ENCODE results near the gene HSPA5. TPM values are rescaled to one million over a fixed set of nuclear protein-coding genes. Genes with fewer than 3 reads are reported as not detected.
A peak's percentile ranks its signal among the peaks of the same experiment; 100 is the strongest.

HSPA5 gene
- total RNA-seq, 1 donor from 2014 or later = 282 TPM

DNA sequence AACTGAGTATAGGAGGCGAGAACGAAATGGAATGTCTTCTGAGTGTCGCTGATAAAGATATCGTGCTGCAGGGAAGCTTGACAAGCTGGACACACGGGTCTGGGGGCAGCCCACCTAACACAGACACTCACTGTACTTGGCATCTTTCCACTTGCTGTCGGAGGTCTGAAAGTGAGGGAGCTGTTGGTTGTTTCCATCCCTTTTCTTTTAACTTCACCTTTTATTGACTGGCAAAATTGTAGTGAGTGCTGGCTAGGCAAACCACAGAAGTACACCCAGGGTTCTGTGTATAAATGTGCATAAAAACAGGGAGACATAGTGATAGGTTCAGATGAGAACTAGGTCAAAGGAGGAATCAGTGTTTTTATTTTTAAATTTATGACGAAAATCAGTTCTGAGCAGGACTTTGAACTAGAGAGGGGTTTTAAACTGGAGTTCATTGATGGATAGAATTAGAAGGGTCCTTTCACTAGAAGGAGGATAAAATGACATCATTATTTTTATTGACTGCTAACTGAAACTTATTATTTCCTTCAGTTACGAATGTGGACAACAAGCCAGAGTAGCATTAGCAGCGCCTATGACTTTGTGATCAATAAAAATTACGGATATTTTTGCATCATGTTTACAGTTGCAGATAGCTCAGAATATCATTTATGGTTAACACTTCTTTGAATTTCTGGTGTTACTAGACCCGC, 21.3 kb upstream of the HSPA5 start:
- peaks cover 11% of the 10 kb centered on the region for H3K36me3 Mint-ChIP-seq (ENCODE audit: unreplicated experiment)
- DNase-seq (ENCODE audit: extremely low spot score, unreplicated experiment) = no peak
- no peaks in the 10 kb centered on the region for H3K9me3 Mint-ChIP-seq (ENCODE audit: unreplicated experiment)
- H3K4me1 Mint-ChIP-seq (ENCODE audit: unreplicated experiment) = peaks cover 38% of the 10 kb centered on the region
- H3K27ac Mint-ChIP-seq (ENCODE audit: unreplicated experiment) = peak overlapping the region; percentile 96
- no peaks in the 10 kb centered on the region for H3K27me3 Mint-ChIP-seq (ENCODE audit: unreplicated experiment)
- peak overlapping the region; percentile 99 for H3K4me3 Mint-ChIP-seq (ENCODE audit: unreplicated experiment)
- TF ChIP-seq, protein P1, sequence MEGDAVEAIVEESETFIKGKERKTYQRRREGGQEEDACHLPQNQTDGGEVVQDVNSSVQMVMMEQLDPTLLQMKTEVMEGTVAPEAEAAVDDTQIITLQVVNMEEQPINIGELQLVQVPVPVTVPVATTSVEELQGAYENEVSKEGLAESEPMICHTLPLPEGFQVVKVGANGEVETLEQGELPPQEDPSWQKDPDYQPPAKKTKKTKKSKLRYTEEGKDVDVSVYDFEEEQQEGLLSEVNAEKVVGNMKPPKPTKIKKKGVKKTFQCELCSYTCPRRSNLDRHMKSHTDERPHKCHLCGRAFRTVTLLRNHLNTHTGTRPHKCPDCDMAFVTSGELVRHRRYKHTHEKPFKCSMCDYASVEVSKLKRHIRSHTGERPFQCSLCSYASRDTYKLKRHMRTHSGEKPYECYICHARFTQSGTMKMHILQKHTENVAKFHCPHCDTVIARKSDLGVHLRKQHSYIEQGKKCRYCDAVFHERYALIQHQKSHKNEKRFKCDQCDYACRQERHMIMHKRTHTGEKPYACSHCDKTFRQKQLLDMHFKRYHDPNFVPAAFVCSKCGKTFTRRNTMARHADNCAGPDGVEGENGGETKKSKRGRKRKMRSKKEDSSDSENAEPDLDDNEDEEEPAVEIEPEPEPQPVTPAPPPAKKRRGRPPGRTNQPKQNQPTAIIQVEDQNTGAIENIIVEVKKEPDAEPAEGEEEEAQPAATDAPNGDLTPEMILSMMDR (IDR thresholded peaks at IDR 0.05) = no peak

DNA sequence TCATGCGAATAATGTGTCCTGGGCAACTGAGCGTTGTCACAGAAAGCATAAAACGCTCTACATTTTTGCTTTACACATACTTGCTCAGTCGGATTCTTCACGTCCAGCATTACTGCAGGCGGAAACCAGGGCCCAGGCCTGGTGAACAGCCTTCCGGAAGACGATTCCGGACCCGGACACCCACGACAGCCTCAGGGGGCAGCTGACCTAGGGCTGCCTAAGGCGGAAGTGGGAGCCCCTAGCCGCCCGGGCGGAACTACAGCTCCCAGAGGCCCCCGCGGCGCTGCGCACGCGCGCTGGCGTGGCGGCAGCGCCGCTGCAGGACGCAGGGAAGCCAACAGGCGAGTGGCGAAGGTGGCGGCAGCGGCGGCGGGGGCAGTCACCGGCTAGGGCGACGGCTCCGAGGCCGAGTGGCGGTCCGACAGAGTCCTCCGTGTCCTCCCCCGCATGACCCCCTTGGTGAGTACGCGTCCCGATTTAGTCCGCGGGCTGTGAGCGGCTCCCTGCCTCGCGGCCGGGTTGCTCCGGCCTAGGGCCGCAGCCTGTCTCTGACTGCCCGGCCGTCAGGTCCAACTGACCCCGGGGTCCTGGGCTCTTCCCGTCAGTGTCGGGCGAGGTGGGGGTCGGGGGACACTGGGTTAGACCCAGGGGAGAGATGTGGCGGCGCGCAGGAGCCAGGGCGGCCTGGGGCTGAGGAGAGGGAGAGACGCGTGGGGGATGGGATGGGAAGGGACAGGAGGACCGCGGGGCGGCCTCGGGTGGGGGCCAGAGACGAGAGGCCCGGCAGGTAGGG, 20.6 kb upstream of the HSPA5 start, which contains the start of gene GAPVD1:
Gene GAPVD1, plus strand, starts transcription at position 326 of the 793 bp plus-strand sequence. CDS start 37,096 bp downstream, outside the sequence.
- Mint-ChIP-seq H3K9me3 (ENCODE audit: unreplicated experiment) (no peaks in the 10 kb centered on the region), H3K4me1 (ENCODE audit: unreplicated experiment) (peaks cover 38% of the 10 kb centered on the region), H3K27me3 (ENCODE audit: unreplicated experiment) (no peaks in the 10 kb centered on the region), H3K36me3 (ENCODE audit: unreplicated experiment) (peaks cover 11% of the 10 kb centered on the region), H3K27ac (ENCODE audit: unreplicated experiment) (peak within 1 kb of the TSS; percentile 96), H3K4me3 (ENCODE audit: unreplicated experiment) (peak within 1 kb of the TSS; percentile 99)
- TF ChIP-seq, protein P1 (IDR thresholded peaks at IDR 0.05) = peak; percentile 48
- DNase-seq (ENCODE audit: extremely low spot score, unreplicated experiment) = peak; percentile 95

DNA sequence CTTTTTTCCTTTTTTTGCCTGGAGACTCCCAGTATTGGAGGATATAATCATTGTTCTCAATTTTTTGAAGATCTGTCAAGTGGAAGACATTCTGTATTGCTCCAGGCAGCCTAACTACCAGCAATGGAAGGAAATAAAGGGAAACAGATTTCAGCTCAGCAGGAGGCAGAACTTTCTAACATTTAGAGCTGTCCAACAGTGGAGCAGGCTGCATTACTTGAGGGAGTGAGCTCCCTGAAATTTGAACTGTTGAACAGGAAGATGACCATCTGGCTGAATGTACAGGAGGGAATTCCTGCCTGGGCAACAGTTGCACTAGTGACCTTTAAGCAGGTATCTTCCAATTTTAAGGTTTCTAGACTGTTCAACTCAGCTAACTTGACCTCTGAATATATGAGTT, 19.4 kb upstream of the HSPA5 start:
- H3K36me3 Mint-ChIP-seq (ENCODE audit: unreplicated experiment) = peaks cover 11% of the 10 kb centered on the region
- H3K4me1 Mint-ChIP-seq (ENCODE audit: unreplicated experiment) = peaks cover 38% of the 10 kb centered on the region
- peak overlapping the region; percentile 99 for H3K4me3 Mint-ChIP-seq (ENCODE audit: unreplicated experiment)
- H3K27ac Mint-ChIP-seq (ENCODE audit: unreplicated experiment) = peak overlapping the region; percentile 72
- H3K27me3 Mint-ChIP-seq (ENCODE audit: unreplicated experiment) = no peaks in the 10 kb centered on the region
- no peaks in the 10 kb centered on the region for H3K9me3 Mint-ChIP-seq (ENCODE audit: unreplicated experiment)
- TF ChIP-seq, protein P1 (IDR thresholded peaks at IDR 0.05) = peak; percentile 8
- DNase-seq (ENCODE audit: extremely low spot score, unreplicated experiment) = no peak

DNA sequence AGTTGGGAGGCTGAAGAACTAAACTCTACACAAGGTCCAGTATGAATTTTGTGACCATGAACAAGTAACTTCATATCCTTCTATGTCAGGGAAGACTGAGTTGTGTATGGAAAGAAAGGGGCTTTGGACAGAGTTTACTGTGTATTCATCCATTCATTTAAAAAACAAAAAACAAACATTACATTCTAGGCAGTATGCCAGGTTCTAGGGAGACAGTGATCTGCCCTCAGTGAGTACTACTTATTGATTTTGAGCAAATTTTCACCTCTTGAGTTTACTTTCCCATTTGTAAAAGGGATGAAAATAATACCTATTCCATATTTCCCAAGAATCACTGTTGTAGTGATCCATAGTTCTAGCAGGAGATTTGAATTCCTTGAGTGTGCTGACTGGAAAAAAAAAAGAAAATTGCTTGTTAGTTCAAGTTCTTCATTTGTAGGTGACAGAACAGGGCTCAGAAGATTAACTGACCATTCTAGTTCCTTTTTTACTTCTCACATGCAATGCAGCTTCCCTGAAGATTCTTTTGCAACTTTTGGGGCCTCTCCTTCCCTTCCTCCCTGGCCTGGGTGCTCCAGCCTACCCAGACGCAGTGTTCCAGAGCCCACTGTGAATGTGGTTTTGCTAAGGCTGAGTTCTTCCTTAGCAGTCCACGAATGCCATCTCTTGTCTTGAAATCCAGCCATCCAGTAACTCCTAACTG, 17.8 kb upstream of the HSPA5 start:
- Mint-ChIP-seq H3K36me3 (ENCODE audit: unreplicated experiment) (peaks cover 3% of the 10 kb centered on the region), H3K9me3 (ENCODE audit: unreplicated experiment) (no peaks in the 10 kb centered on the region), H3K27ac (ENCODE audit: unreplicated experiment) (no peak overlapping the region), H3K27me3 (ENCODE audit: unreplicated experiment) (no peaks in the 10 kb centered on the region), H3K4me3 (ENCODE audit: unreplicated experiment) (no peak overlapping the region), H3K4me1 (ENCODE audit: unreplicated experiment) (peaks cover 33% of the 10 kb centered on the region)
- DNase-seq (ENCODE audit: extremely low spot score, unreplicated experiment) = no peak
- TF ChIP-seq, protein P1 (IDR thresholded peaks at IDR 0.05) = no peak
